PFSK-1 (cell line): ENCODE data around the gene NOL9.

ENCODE experiments used
- FOXP2 ChIP-seq: optimal IDR thresholded peaks from 2 replicates; pipeline ENCODE3; 2011; ENCODE audit warnings: borderline replicate concordance, control low read depth, inconsistent platforms; ENCODE audit not compliant: insufficient read depth; ENCODE audit errors: extremely low read length, extremely low read depth
- POLR2AphosphoS5 ChIP-seq: IDR thresholded peaks from 2 replicates; pipeline ENCODE4 v1.6.1; 2012; ENCODE audit warnings: low read depth, mild to moderate bottlenecking, control low read depth, low read length, moderate library complexity
- SIN3A ChIP-seq: IDR thresholded peaks from 2 replicates; pipeline ENCODE4 v1.6.1; 2012; ENCODE audit warnings: mild to moderate bottlenecking, low read length, moderate library complexity, borderline replicate concordance; ENCODE audit not compliant: insufficient read depth
- TAF1 ChIP-seq: IDR thresholded peaks from 2 replicates; pipeline ENCODE4 v1.6.1; 2012; ENCODE audit warnings: low read length, control low read depth, borderline replicate concordance; ENCODE audit not compliant: insufficient read depth
- TF ChIP-seq, protein P1 (sequence below), 2 experiments: IDR thresholded peaks; 2 replicates each; pipeline versions ENCODE4 v1.6.1 to v1.8.0; 2011 to 2012; ENCODE audit warnings: low read depth in 2 of 2, low read length in 2 of 2, control low read depth in 1 of 2, inconsistent platforms in 1 of 2, mild to moderate bottlenecking in 1 of 2, moderate library complexity in 1 of 2; ENCODE audit not compliant: insufficient read depth in 1 of 2

NOL9 gene

GRCh38 chr1:6588893-6589520 is 34.7 kb upstream of the NOL9 start:
- TF ChIP-seq TAF1 = no peak
- TF ChIP-seq POLR2AphosphoS5 = no peak
- TF ChIP-seq FOXP2 = no peak
- TF ChIP-seq, protein P1, sequence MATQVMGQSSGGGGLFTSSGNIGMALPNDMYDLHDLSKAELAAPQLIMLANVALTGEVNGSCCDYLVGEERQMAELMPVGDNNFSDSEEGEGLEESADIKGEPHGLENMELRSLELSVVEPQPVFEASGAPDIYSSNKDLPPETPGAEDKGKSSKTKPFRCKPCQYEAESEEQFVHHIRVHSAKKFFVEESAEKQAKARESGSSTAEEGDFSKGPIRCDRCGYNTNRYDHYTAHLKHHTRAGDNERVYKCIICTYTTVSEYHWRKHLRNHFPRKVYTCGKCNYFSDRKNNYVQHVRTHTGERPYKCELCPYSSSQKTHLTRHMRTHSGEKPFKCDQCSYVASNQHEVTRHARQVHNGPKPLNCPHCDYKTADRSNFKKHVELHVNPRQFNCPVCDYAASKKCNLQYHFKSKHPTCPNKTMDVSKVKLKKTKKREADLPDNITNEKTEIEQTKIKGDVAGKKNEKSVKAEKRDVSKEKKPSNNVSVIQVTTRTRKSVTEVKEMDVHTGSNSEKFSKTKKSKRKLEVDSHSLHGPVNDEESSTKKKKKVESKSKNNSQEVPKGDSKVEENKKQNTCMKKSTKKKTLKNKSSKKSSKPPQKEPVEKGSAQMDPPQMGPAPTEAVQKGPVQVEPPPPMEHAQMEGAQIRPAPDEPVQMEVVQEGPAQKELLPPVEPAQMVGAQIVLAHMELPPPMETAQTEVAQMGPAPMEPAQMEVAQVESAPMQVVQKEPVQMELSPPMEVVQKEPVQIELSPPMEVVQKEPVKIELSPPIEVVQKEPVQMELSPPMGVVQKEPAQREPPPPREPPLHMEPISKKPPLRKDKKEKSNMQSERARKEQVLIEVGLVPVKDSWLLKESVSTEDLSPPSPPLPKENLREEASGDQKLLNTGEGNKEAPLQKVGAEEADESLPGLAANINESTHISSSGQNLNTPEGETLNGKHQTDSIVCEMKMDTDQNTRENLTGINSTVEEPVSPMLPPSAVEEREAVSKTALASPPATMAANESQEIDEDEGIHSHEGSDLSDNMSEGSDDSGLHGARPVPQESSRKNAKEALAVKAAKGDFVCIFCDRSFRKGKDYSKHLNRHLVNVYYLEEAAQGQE (IDR thresholded peaks at IDR 0.05; ENCODE audit: insufficient read depth in 1 of 2, low read depth in 2 of 2, low read length in 2 of 2) = no peak
- TF ChIP-seq SIN3A = no peak

DNA sequence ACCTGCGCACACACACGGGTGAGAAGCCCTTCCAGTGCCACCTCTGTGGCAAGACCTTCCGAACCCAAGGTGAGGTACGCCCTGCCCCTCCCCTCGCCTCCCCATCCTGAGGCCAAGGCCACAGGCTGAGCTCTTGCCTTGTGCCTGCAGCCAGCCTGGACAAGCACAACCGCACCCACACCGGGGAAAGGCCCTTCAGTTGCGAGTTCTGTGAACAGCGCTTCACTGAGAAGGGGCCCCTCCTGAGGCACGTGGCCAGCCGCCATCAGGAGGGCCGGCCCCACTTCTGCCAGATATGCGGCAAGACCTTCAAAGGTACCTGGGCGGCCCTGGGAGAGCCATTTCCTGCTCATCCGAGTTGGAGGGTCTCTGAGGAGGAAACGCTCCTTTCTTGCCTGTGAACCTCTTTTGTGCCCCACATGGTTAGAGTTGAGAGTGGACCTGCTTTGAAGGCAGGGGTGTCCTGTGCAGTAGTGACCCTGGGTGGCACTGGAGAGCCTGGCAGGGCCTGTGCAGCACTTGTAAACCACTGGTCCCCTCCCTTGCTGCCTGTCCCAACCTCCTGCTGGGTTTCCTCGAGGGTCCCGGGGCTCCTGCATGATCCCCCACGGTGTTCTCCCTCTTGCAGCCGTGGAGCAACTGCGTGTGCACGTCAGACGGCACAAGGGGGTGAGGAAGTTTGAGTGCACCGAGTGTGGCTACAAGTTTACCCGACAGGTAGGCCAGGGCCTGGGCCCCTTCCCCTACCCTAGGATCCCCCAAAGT is 34.0 kb upstream of the NOL9 start:
- TF ChIP-seq, protein P1 (IDR thresholded peaks at IDR 0.05; ENCODE audit: insufficient read depth in 1 of 2, low read depth in 2 of 2, low read length in 2 of 2) = no peak
- TF ChIP-seq SIN3A = no peak

DNA sequence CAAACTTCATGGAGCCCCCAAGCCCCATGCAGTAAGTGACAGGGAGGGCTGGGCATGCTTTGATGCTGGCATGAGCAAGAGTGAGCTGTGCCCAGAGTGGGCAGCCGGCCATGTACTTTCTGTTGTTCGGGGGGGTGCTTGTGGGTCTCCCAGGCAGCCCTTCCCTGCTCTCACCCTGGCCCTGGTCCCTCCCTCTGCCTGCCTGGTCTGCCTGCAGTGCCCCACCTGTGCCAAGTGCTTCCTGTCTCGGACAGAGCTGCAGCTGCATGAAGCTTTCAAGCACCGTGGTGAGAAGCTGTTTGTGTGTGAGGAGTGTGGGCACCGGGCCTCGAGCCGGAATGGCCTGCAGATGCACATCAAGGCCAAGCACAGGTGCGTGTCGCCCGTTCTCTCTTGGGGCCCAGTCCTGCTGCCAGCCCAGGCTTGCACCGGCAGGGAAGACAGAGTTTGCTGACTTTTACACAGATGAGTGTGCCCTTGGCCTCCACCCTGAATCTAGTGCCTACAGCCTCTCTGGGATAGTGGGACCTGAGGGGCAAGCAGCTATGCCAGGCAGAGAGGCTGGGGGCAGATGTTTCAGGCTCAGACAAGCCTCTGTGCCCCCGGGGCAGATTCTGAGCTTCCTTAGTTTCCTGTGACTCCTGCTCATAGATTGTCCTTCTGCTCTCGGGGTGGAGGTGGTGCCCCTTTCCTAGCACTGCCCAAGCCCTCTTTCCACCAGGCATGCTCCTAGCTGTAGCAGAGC is 33.1 kb upstream of the NOL9 start:
- TF ChIP-seq, protein P1 (IDR thresholded peaks at IDR 0.05; ENCODE audit: insufficient read depth in 1 of 2, low read depth in 2 of 2, low read length in 2 of 2) = no peak
- TF ChIP-seq POLR2AphosphoS5 (no peak), FOXP2 (no peak), SIN3A (no peak), TAF1 (no peak)

DNA sequence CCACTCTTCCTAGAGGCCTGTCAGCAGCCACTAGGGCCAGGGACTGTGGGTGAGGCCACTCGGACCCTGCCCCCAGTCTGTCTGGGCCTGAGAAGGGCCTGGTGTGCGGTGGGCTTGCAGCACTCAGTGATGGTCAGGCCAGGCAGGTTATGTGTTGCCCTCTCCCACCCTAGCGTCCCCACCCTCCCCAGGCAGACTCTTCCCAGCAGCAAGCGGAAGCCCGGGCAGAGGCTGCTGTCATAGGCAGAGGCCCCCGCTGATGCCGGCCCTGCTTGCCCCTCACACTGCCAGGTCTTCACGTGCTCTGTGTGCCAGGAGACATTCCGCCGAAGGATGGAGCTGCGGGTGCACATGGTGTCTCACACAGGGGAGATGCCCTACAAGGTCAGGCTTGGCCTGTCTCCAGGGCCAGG is 32.1 kb upstream of the NOL9 start:
- TF ChIP-seq TAF1 = no peak
- TF ChIP-seq, protein P1 (IDR thresholded peaks at IDR 0.05; ENCODE audit: insufficient read depth in 1 of 2, low read depth in 2 of 2, low read length in 2 of 2) = no peak
- TF ChIP-seq FOXP2 = no peak
- TF ChIP-seq SIN3A = no peak
- TF ChIP-seq POLR2AphosphoS5 = no peak

DNA sequence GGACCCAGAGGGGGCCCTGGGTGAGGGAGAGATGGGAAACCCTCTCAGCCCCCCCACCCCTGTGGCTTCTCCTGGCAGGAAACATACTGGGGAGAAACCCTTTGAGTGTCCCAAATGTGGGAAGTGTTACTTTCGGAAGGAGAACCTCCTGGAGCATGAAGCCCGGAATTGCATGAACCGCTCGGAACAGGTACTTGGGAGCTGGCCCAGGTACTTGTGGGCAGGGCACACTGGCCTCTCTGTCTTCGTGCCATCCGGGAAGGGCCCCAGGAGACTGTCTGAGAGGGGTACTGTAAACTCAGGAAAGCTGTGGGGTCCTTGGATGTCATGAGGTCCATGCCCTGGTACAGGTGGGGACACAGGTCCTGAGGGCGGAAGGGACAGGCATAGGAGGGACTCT is 31.5 kb upstream of the NOL9 start:
- TF ChIP-seq, protein P1 (IDR thresholded peaks at IDR 0.05; ENCODE audit: insufficient read depth in 1 of 2, low read depth in 2 of 2, low read length in 2 of 2) = no peak
- TF ChIP-seq POLR2AphosphoS5 = no peak
- no peak for TF ChIP-seq TAF1
- TF ChIP-seq FOXP2 = no peak
- no peak for TF ChIP-seq SIN3A
